ENCODE data around the gene BTBD2. TPM values are rescaled to one million over a fixed set of nuclear protein-coding genes. Genes with fewer than 3 reads are reported as not detected.

Gene BTBD2
- total and polyA plus RNA-seq, 2 of the 13 experiments (the other 11 are each of a cell fraction or from before 2014, with no cell fraction given): 28.1 to 45.3 TPM

- Histone ChIP-seq H4K20me1 (ENCODE audit: insufficient read depth, low read length) (peaks cover 5% of the 10 kb centered on the region; the same call in 1 of the 2 replicates), H3K79me2 (ENCODE audit: insufficient read depth, low read length) (peaks cover 4% of the 10 kb centered on the region), H2AFZ (ENCODE audit: low read length) (no peak overlapping the region), H3K36me3 (replicated peaks in 1 of 2; ENCODE audit: control insufficient read depth in 1 of 2, insufficient read depth in 2 of 2, low read length in 2 of 2) (peaks cover 9 to 21% of the 10 kb centered on the region in 2 experiments), H3K4me2 (ENCODE audit: low read depth, low read length) (no peak overlapping the region), H3K9me3 (ENCODE audit: low read length) (no peaks in the 10 kb centered on the region), H3K27me3 (ENCODE audit: control insufficient read depth in 1 of 2, insufficient read depth in 2 of 2, low read length in 2 of 2) (no peaks in the 10 kb centered on the region), H3K4me1 (ENCODE audit: insufficient read depth, low read length) (no peaks in the 10 kb centered on the region), H3K4me3 (replicated peaks in 1 of 3; ENCODE audit: insufficient read depth in 1 of 3, low read depth in 2 of 3, low read length in 3 of 3) (no peak overlapping the region), H3K27ac (ENCODE audit: extremely low read length, insufficient read depth, low read length) (no peak overlapping the region), H3K9ac (ENCODE audit: insufficient read depth, low read depth, low read length) (no peak overlapping the region)
- ChIA-PET CTCF (ENCODE audit: low intra/inter-chr PET ratio, low total read pairs) (no interaction called here), POLR2A (no interaction called here)
- 0 out of 2 replicates have a peak, but pooled peaks have one; percentile 51 for TF ChIP-seq ZNF263 (CRISPR knock-in tag; IDR thresholded peaks at IDR 0.05)
- TF ChIP-seq ZNF460 (CRISPR knock-in tag; IDR thresholded peaks at IDR 0.05; ENCODE audit: borderline replicate concordance): no peak
- no peak; the same call in 1 of the 3 replicates for ATAC-seq
- in situ Hi-C loops (cut with HindIII; ENCODE audit: extremely low pct_ligation_motif_present, low pct_unique_long_range_greater_than_20kb): no loop called here
- intact Hi-C loops (cut with micrococcal nuclease; ENCODE audit: unreplicated experiment): no loop called here
- 99% methylated on average over 21 of the region's 34 CpGs for WGBS (ENCODE audit: low lambda C conversion rate)
- BruUV-seq (replicated peaks): no TSS peak
- DNase-seq (ENCODE audit: low spot score): no peak
- no peak for FAIRE-seq
Observed at GRCh38 chr19:1968279-1969175, 47.0 kb downstream of the BTBD2 start.

GRCh38 chr19:1967087-1967608, 48.4 kb downstream of the BTBD2 start:
- TF ChIP-seq AGO2 (optimal IDR thresholded peaks at IDR 0.05; ENCODE audit: low read depth, low read length) (peak; percentile 13), DR1 (CRISPR knock-in tag; IDR thresholded peaks at IDR 0.05) (no peak), SETDB1 (CRISPR knock-in tag; IDR thresholded peaks at IDR 0.05; ENCODE audit: borderline replicate concordance) (no peak)
- ChIA-PET CTCF (ENCODE audit: low intra/inter-chr PET ratio, low total read pairs) (no interaction called here), POLR2A (no interaction called here)
- Histone ChIP-seq H4K20me1 (ENCODE audit: insufficient read depth, low read length) (peaks cover 5% of the 10 kb centered on the region; the same call in 1 of the 2 replicates), H3K4me1 (ENCODE audit: insufficient read depth, low read length) (no peaks in the 10 kb centered on the region), H3K9me3 (ENCODE audit: low read length) (no peaks in the 10 kb centered on the region), H3K9ac (ENCODE audit: insufficient read depth, low read depth, low read length) (no peak overlapping the region), H3K27me3 (ENCODE audit: control insufficient read depth in 1 of 2, insufficient read depth in 2 of 2, low read length in 2 of 2) (no peaks in the 10 kb centered on the region), H3K36me3 (replicated peaks in 1 of 2; ENCODE audit: control insufficient read depth in 1 of 2, insufficient read depth in 2 of 2, low read length in 2 of 2) (peaks cover 12 to 27% of the 10 kb centered on the region in 2 experiments; a peak in 4 of 5 replicates), H3K79me2 (ENCODE audit: insufficient read depth, low read length) (peaks cover 2% of the 10 kb centered on the region), H2AFZ (ENCODE audit: low read length) (no peak overlapping the region), H3K4me3 (replicated peaks in 1 of 3; ENCODE audit: insufficient read depth in 1 of 3, low read depth in 2 of 3, low read length in 3 of 3) (no peak overlapping the region), H3K4me2 (ENCODE audit: low read depth, low read length) (no peak overlapping the region), H3K27ac (ENCODE audit: extremely low read length, insufficient read depth, low read length) (no peak overlapping the region)
- DNase-seq (ENCODE audit: low spot score): no peak
- FAIRE-seq: no peak
- no peak for ATAC-seq
- 98% methylated on average over 22 of the region's 26 CpGs for WGBS (ENCODE audit: low lambda C conversion rate)
- in situ Hi-C loops (cut with HindIII; ENCODE audit: extremely low pct_ligation_motif_present, low pct_unique_long_range_greater_than_20kb) (no loop called here), intact Hi-C loops (cut with micrococcal nuclease; ENCODE audit: unreplicated experiment) (no loop called here)
- BruUV-seq (replicated peaks): no TSS peak

Data from HepG2 (cell line).